Osteoblast (primary cell): ENCODE results near the gene SLC16A5. TPM values are rescaled to one million over a fixed set of nuclear protein-coding genes. Genes with fewer than 3 reads are reported as not detected.
A peak's percentile ranks its signal among the peaks of the same experiment; 100 is the strongest.

Experiments used
- DNase-seq: peaks from one replicate; pipeline ENCODE4 v3.0.0; 2011; ENCODE audit warnings: low spot score, mixed read lengths; ENCODE audit not compliant: insufficient read length; ENCODE audit errors: missing footprints
- H2AFZ ChIP-seq: 2 replicates; pipeline ENCODE4 v1.6.0; 2011; ENCODE audit warnings: mild to moderate bottlenecking, low read length
- H3K27ac ChIP-seq: 2 replicates; pipeline ENCODE4 v1.5.1; 2011; ENCODE audit warnings: mild to moderate bottlenecking, low read depth, low read length, moderate library complexity
- H3K27me3 ChIP-seq: 2 replicates; pipeline ENCODE4 v1.6.0; 2012; ENCODE audit warnings: mild to moderate bottlenecking, control low read depth, inconsistent platforms, low read length, moderate library complexity; ENCODE audit not compliant: insufficient read depth
- H3K36me3 ChIP-seq: 2 replicates; pipeline ENCODE4 v1.5.1; 2011; ENCODE audit warnings: mild to moderate bottlenecking, low read length, control low read depth, moderate library complexity; ENCODE audit not compliant: insufficient read depth
- H3K4me1 ChIP-seq: 2 replicates; pipeline ENCODE4 v1.5.1; 2011; ENCODE audit warnings: mild to moderate bottlenecking, low read length, control low read depth, moderate library complexity; ENCODE audit not compliant: insufficient read depth
- H3K4me2 ChIP-seq: 2 replicates; pipeline ENCODE4 v1.6.0; 2011; ENCODE audit warnings: mild to moderate bottlenecking, low read length; ENCODE audit not compliant: insufficient read depth
- H3K4me3 ChIP-seq: fragments of 200-600 bp; sonication (generic); 3 replicates; pipeline ENCODE4 v1.5.1; 2012; ENCODE audit warnings: mild to moderate bottlenecking, low read length, inconsistent platforms; ENCODE audit not compliant: insufficient read depth
- H3K79me2 ChIP-seq: 2 replicates; pipeline ENCODE4 v1.6.0; 2012; ENCODE audit warnings: mild to moderate bottlenecking, low read length, control low read depth, inconsistent platforms; ENCODE audit not compliant: insufficient read depth
- H3K9me3 ChIP-seq: 2 replicates; pipeline ENCODE4 v1.5.1; 2011; ENCODE audit warnings: low read depth, low read length, control low read depth
- H4K20me1 ChIP-seq: 2 replicates; pipeline ENCODE4 v1.6.0; 2012; ENCODE audit warnings: mild to moderate bottlenecking, low read length, control low read depth; ENCODE audit not compliant: insufficient read depth
- total RNA-seq: library from RNA; depleted of rRNA; stranded (reverse); fragments of >200 nt; gene quantifications from 2 replicates; pipeline ENCODE4 v1.2.3, GENCODE V29; 2012
- TF ChIP-seq, protein P1 (sequence below): IDR thresholded peaks from 2 replicates; pipeline ENCODE4 v1.5.1; 2011; ENCODE audit warnings: mild to moderate bottlenecking, low read depth, low read length, moderate library complexity; ENCODE audit errors: extremely low read depth

Gene SLC16A5
- total RNA-seq, 1 donor = 16.3 TPM

GRCh38 chr17:75078284-75079022, 9.3 kb upstream of the SLC16A5 start:
- H2AFZ ChIP-seq = peak overlapping the region; percentile 76
- peak overlapping the region; percentile 83 for H3K27ac ChIP-seq
- H3K4me2 ChIP-seq = peak overlapping the region; percentile 64
- peak overlapping the region; percentile 33 for H3K4me3 ChIP-seq
- DNase-seq = peak; percentile 99
- H3K4me1 ChIP-seq = peaks cover 37% of the 10 kb centered on the region
- TF ChIP-seq, protein P1, sequence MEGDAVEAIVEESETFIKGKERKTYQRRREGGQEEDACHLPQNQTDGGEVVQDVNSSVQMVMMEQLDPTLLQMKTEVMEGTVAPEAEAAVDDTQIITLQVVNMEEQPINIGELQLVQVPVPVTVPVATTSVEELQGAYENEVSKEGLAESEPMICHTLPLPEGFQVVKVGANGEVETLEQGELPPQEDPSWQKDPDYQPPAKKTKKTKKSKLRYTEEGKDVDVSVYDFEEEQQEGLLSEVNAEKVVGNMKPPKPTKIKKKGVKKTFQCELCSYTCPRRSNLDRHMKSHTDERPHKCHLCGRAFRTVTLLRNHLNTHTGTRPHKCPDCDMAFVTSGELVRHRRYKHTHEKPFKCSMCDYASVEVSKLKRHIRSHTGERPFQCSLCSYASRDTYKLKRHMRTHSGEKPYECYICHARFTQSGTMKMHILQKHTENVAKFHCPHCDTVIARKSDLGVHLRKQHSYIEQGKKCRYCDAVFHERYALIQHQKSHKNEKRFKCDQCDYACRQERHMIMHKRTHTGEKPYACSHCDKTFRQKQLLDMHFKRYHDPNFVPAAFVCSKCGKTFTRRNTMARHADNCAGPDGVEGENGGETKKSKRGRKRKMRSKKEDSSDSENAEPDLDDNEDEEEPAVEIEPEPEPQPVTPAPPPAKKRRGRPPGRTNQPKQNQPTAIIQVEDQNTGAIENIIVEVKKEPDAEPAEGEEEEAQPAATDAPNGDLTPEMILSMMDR = no peak
- H4K20me1 ChIP-seq = no peaks in the 10 kb centered on the region
- H3K79me2 ChIP-seq = no peaks in the 10 kb centered on the region
- H3K36me3 ChIP-seq = no peaks in the 10 kb centered on the region
- H3K27me3 ChIP-seq = no peaks in the 10 kb centered on the region
- no peaks in the 10 kb centered on the region for H3K9me3 ChIP-seq

- Histone ChIP-seq H3K4me3 (peak overlapping the region; percentile 33), H3K9me3 (no peaks in the 10 kb centered on the region), H3K27me3 (no peaks in the 10 kb centered on the region), H3K4me2 (peak overlapping the region; percentile 64), H3K36me3 (no peaks in the 10 kb centered on the region), H2AFZ (no peak overlapping the region), H3K27ac (peak overlapping the region; percentile 83), H4K20me1 (no peaks in the 10 kb centered on the region), H3K4me1 (peaks cover 40% of the 10 kb centered on the region), H3K79me2 (no peaks in the 10 kb centered on the region)
- DNase-seq = no peak
- TF ChIP-seq, protein P1 = no peak
Measured at GRCh38 chr17:75079023-75079373, 8.8 kb upstream of the SLC16A5 start.

- peak; percentile 67 for DNase-seq
- Histone ChIP-seq H2AFZ (no peak overlapping the region), H3K4me1 (peaks cover 51% of the 10 kb centered on the region)
Measured at GRCh38 chr17:75081611-75082540, 5.9 kb upstream of the SLC16A5 start.

More at GRCh38 chr17:75081611-75082540, 5.9 kb upstream of the SLC16A5 start:
- TF ChIP-seq, protein P1 = no peak
- no peak overlapping the region for H3K4me3 ChIP-seq
- H3K27ac ChIP-seq = no peak overlapping the region
- H3K36me3 ChIP-seq = no peaks in the 10 kb centered on the region
- H3K4me2 ChIP-seq = no peak overlapping the region
- H3K79me2 ChIP-seq = no peaks in the 10 kb centered on the region
- no peaks in the 10 kb centered on the region for H3K9me3 ChIP-seq
- no peaks in the 10 kb centered on the region for H4K20me1 ChIP-seq
- H3K27me3 ChIP-seq = no peaks in the 10 kb centered on the region
